ENCODE results near the gene TAF8.

TAF8 gene

GRCh38 chr6:42106112-42107023 lies 56.0 kb downstream of the TAF8 start:
- FAIRE-seq = no peak
- TF ChIP-seq CTCF (IDR thresholded peaks at IDR 0.05; ENCODE audit: insufficient read depth, missing control alignments) = no peak
- no peak for DNase-seq (ENCODE audit: insufficient read length, low spot score)

GRCh38 chr6:42108071-42108470 lies 57.7 kb downstream of the TAF8 start:
- no peak for DNase-seq (ENCODE audit: insufficient read length, low spot score)
- TF ChIP-seq CTCF (IDR thresholded peaks at IDR 0.05; ENCODE audit: insufficient read depth, missing control alignments) = no peak
- no peak for FAIRE-seq

GRCh38 chr6:42110683-42111082 lies 60.4 kb downstream of the TAF8 start:
- no peak for TF ChIP-seq CTCF (IDR thresholded peaks at IDR 0.05; ENCODE audit: insufficient read depth, missing control alignments)
- FAIRE-seq (no peak), DNase-seq (ENCODE audit: insufficient read length, low spot score) (no peak)

- no peak for FAIRE-seq
- TF ChIP-seq CTCF (IDR thresholded peaks at IDR 0.05; ENCODE audit: insufficient read depth, missing control alignments) = no peak
- DNase-seq (ENCODE audit: insufficient read length, low spot score) = no peak
Measured at GRCh38 chr6:42112351-42112750, 62.0 kb downstream of the TAF8 start.

- TF ChIP-seq CTCF (IDR thresholded peaks at IDR 0.05; ENCODE audit: insufficient read depth, missing control alignments) = no peak
- FAIRE-seq (no peak), DNase-seq (ENCODE audit: insufficient read length, low spot score) (no peak)
Measured at GRCh38 chr6:42113936-42114636, 63.8 kb downstream of the TAF8 start.

- DNase-seq (ENCODE audit: insufficient read length, low spot score) (no peak), FAIRE-seq (no peak)
- no peak for TF ChIP-seq CTCF (IDR thresholded peaks at IDR 0.05; ENCODE audit: insufficient read depth, missing control alignments)
Measured at GRCh38 chr6:42117843-42118161, 67.5 kb downstream of the TAF8 start.

Measured in D721Med (cell line).